Loucy (cell line): ENCODE results near the gene TECTA.

Experiments used
- H2AFZ ChIP-seq: fragments of 200-600 bp; sonication (generic); 2 replicates; pipeline ENCODE4 v1.6.0; 2016; ENCODE audit warnings: antibody characterized with exemption, mild to moderate bottlenecking, low read length, moderate library complexity
- H3F3A ChIP-seq: fragments of 200-600 bp; 2 replicates; pipeline ENCODE4 v1.6.0; 2016; ENCODE audit warnings: antibody characterized with exemption, low read depth, mild to moderate bottlenecking
- H3K27me3 ChIP-seq: fragments of 200-600 bp; sonication (generic); 2 replicates; pipeline ENCODE4 v1.6.1; 2014; ENCODE audit warnings: low read length, mild to moderate bottlenecking; ENCODE audit not compliant: insufficient read depth, poor library complexity, severe bottlenecking
- H3K36me3 ChIP-seq: fragments of 200-600 bp; sonication (generic); 2 replicates; pipeline ENCODE4 v1.6.1; 2016; ENCODE audit warnings: low read length; ENCODE audit not compliant: insufficient read depth
- H3K4me1 ChIP-seq: fragments of 200-600 bp; sonication (generic); 2 replicates; pipeline ENCODE4 v1.5.1; 2014; ENCODE audit warnings: low read length, mild to moderate bottlenecking; ENCODE audit not compliant: insufficient read depth, poor library complexity, severe bottlenecking
- H3K4me2 ChIP-seq: fragments of 200-600 bp; sonication (generic); 2 replicates; pipeline ENCODE4 v1.6.0; 2014; ENCODE audit warnings: antibody characterized with exemption, low read length, low read depth, mild to moderate bottlenecking; ENCODE audit not compliant: poor library complexity, severe bottlenecking
- H3K4me3 ChIP-seq: fragments of 200-600 bp; sonication (generic); 2 replicates; pipeline ENCODE4 v1.5.1; 2014; ENCODE audit warnings: low read length, mild to moderate bottlenecking, mixed read lengths; ENCODE audit not compliant: poor library complexity, severe bottlenecking
- H3K79me2 ChIP-seq: fragments of 200-600 bp; sonication (generic); 2 replicates; pipeline ENCODE4 v1.6.1; 2014; ENCODE audit warnings: low read length; ENCODE audit not compliant: insufficient read depth
- H3K9ac ChIP-seq: fragments of 200-600 bp; sonication (generic); 2 replicates; pipeline ENCODE4 v1.6.0; 2014; ENCODE audit warnings: mild to moderate bottlenecking, low read depth, low read length, moderate library complexity; ENCODE audit not compliant: poor library complexity, severe bottlenecking
- H3K9me2 ChIP-seq: fragments of 200-600 bp; sonication (generic); replicated peaks from 2 replicates; pipeline ENCODE4 v1.6.1; 2016; ENCODE audit warnings: low read depth, low read length, mixed read lengths
- H3K9me3 ChIP-seq: fragments of 200-600 bp; sonication (generic); 2 replicates; pipeline ENCODE4 v1.6.1; 2014; ENCODE audit warnings: mild to moderate bottlenecking, antibody characterized with exemption, low read length, low read depth; ENCODE audit not compliant: insufficient read depth
- H4K20me1 ChIP-seq: fragments of 200-600 bp; sonication (generic); 2 replicates; pipeline ENCODE4 v1.6.0; 2014; ENCODE audit warnings: antibody characterized with exemption, low read length, mild to moderate bottlenecking; ENCODE audit not compliant: insufficient read depth, poor library complexity, severe bottlenecking
- CTCF ChIP-seq: fragments of 200-600 bp; sonication (generic); conservative IDR thresholded peaks from 2 replicates; pipeline ENCODE4 v1.5.1; 2014; ENCODE audit warnings: mild to moderate bottlenecking, antibody characterized with exemption, low read length
- EZH2phosphoT487 ChIP-seq: fragments of 200-600 bp; IDR thresholded peaks from 2 replicates; pipeline ENCODE4 v1.6.1; 2018; ENCODE audit warnings: antibody characterized with exemption, mild to moderate bottlenecking, moderate library complexity, borderline replicate concordance

TECTA gene

GRCh38 chr11:121091492-121092152 is 9.4 kb upstream of the TECTA start:
- Histone ChIP-seq H3K4me2 (no peak overlapping the region), H3K79me2 (no peaks in the 10 kb centered on the region), H3K9me3 (no peaks in the 10 kb centered on the region), H3K4me1 (no peaks in the 10 kb centered on the region), H3K9ac (no peak overlapping the region), H3K4me3 (no peak overlapping the region), H4K20me1 (no peaks in the 10 kb centered on the region), H2AFZ (no peak overlapping the region), H3F3A (no peaks in the 10 kb centered on the region), H3K9me2 (no peaks in the 10 kb centered on the region), H3K36me3 (peaks cover 16% of the 10 kb centered on the region; the same call in 1 of the 2 replicates), H3K27me3 (no peaks in the 10 kb centered on the region)
- no peak for TF ChIP-seq EZH2phosphoT487
- TF ChIP-seq CTCF, result no peak

DNA sequence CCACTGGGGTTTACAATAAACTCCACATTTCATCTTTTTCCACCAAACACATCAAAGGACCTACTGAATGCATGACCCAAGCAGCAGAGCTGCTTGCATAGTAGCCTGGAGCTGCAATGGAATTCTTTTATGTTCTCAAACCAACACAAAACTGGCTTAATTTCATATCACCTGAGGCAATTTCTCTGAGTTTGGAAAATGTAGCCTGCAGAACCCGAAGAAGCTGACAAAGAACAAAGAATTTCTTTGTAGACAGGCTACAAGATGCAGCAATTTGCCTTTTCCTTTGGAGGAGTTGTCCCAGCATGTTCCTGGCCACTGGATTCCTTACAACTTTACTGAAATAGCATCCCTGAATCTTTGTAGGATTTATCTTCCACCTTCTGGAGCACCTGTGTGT is 5.5 kb upstream of the TECTA start:
- Histone ChIP-seq H3K9me3 (no peaks in the 10 kb centered on the region), H3K36me3 (no peaks in the 10 kb centered on the region), H3K4me1 (no peaks in the 10 kb centered on the region), H4K20me1 (no peaks in the 10 kb centered on the region), H3K9me2 (no peaks in the 10 kb centered on the region), H2AFZ (no peak overlapping the region), H3K4me3 (no peak overlapping the region), H3K27me3 (no peaks in the 10 kb centered on the region), H3K9ac (no peak overlapping the region), H3K79me2 (no peaks in the 10 kb centered on the region), H3K4me2 (no peak overlapping the region), H3F3A (no peaks in the 10 kb centered on the region)
- no peak for TF ChIP-seq EZH2phosphoT487
- no peak for TF ChIP-seq CTCF

- H3K79me2 ChIP-seq, result no peaks in the 10 kb centered on the region
- no peaks in the 10 kb centered on the region for H3K36me3 ChIP-seq
- H4K20me1 ChIP-seq, result no peaks in the 10 kb centered on the region
- H3K27me3 ChIP-seq, result no peaks in the 10 kb centered on the region
- H3K9me3 ChIP-seq, result no peaks in the 10 kb centered on the region
- H3K9ac ChIP-seq, result no peak overlapping the region
- H3K4me2 ChIP-seq, result no peak overlapping the region
- TF ChIP-seq EZH2phosphoT487 (no peak), CTCF (no peak)
- no peaks in the 10 kb centered on the region for H3F3A ChIP-seq
- H2AFZ ChIP-seq, result no peak overlapping the region
- H3K9me2 ChIP-seq, result no peaks in the 10 kb centered on the region
- H3K4me1 ChIP-seq, result no peaks in the 10 kb centered on the region
- H3K4me3 ChIP-seq, result no peak overlapping the region
These were observed 1.7 kb upstream of the TECTA start for GRCh38 chr11:121099364-121099763.
